Esophagus squamous epithelium (tissue), 4 donors: ENCODE measurements around the gene INTS4.

Experiments used
- CTCF ChIP-seq, 6 experiments: fragments of 450-650 bp in 4 of 6; fragments of 200-600 bp in 2 of 6; sonication (generic) in 2 of 6; IDR thresholded peaks; one replicate each; pipeline ENCODE4 v1.5.1; 2016 to 2019; ENCODE audit warnings: antibody characterized with exemption in 6 of 6, mild to moderate bottlenecking in 4 of 6, moderate library complexity in 4 of 6
- POLR2A ChIP-seq, 4 donors: fragments of 450-650 bp; IDR thresholded peaks; one replicate each; pipeline ENCODE4 v1.6.1; 2017; ENCODE audit warnings: antibody characterized with exemption in 4 of 4, mild to moderate bottlenecking in 4 of 4, moderate library complexity in 3 of 4

- TF ChIP-seq CTCF (IDR thresholded peaks at IDR 0.05): no peak
- TF ChIP-seq POLR2A (IDR thresholded peaks at IDR 0.05): peak in 1 of 4 donors; percentile 21
These were observed 28.2 kb upstream of the INTS4 start, which contains the start of gene KCTD14 for GRCh38 chr11:78022397-78023396.
